Measurements from ENCODE around the gene ZDHHC14.

The ZDHHC14 gene

GRCh38 chr6:157661652-157662051 is 280.7 kb downstream of the ZDHHC14 start:
- no peaks in the 10 kb centered on the region for H3K27me3 Mint-ChIP-seq
- ATAC-seq, result no peak
- peaks cover 63% of the 10 kb centered on the region for H3K36me3 Mint-ChIP-seq
- H3K9me3 Mint-ChIP-seq, result peaks cover 5% of the 10 kb centered on the region
- H3K4me3 Mint-ChIP-seq, result no peak overlapping the region
- no peaks in the 10 kb centered on the region for H3K4me1 Mint-ChIP-seq
- no peak overlapping the region for H3K27ac Mint-ChIP-seq

- ATAC-seq, result no peak
- Mint-ChIP-seq H3K4me1 (peaks cover 11% of the 10 kb centered on the region), H3K4me3 (no peak overlapping the region), H3K9me3 (peaks cover 5% of the 10 kb centered on the region), H3K36me3 (peaks cover 59% of the 10 kb centered on the region), H3K27me3 (no peaks in the 10 kb centered on the region), H3K27ac (no peak overlapping the region)
These were observed 282.3 kb downstream of the ZDHHC14 start for GRCh38 chr6:157663261-157663660.

GRCh38 chr6:157665180-157665579 is 284.2 kb downstream of the ZDHHC14 start:
- Mint-ChIP-seq H3K9me3 (peaks cover 5% of the 10 kb centered on the region), H3K4me1 (peaks cover 11% of the 10 kb centered on the region), H3K27me3 (no peaks in the 10 kb centered on the region), H3K36me3 (peaks cover 40% of the 10 kb centered on the region), H3K4me3 (no peak overlapping the region), H3K27ac (peak overlapping the region; percentile 7)
- ATAC-seq, result no peak

- Mint-ChIP-seq H3K27ac (peak overlapping the region; percentile 77), H3K36me3 (peaks cover 30% of the 10 kb centered on the region), H3K4me3 (no peak overlapping the region), H3K9me3 (peaks cover 5% of the 10 kb centered on the region), H3K27me3 (no peaks in the 10 kb centered on the region), H3K4me1 (peaks cover 11% of the 10 kb centered on the region)
- ATAC-seq, result no peak
These were observed 285.7 kb downstream of the ZDHHC14 start for GRCh38 chr6:157666729-157667128.

GRCh38 chr6:157667211-157668008 is 286.4 kb downstream of the ZDHHC14 start:
- H3K9me3 Mint-ChIP-seq, result peaks cover 5% of the 10 kb centered on the region
- H3K27ac Mint-ChIP-seq, result peak overlapping the region; percentile 77
- H3K27me3 Mint-ChIP-seq, result no peaks in the 10 kb centered on the region
- peak overlapping the region; percentile 65 for H3K4me3 Mint-ChIP-seq
- peak; percentile 70 for ATAC-seq
- peaks cover 28% of the 10 kb centered on the region for H3K36me3 Mint-ChIP-seq
- H3K4me1 Mint-ChIP-seq, result peaks cover 11% of the 10 kb centered on the region

- peaks cover 5% of the 10 kb centered on the region for H3K9me3 Mint-ChIP-seq
- H3K4me1 Mint-ChIP-seq, result peaks cover 11% of the 10 kb centered on the region
- H3K36me3 Mint-ChIP-seq, result peaks cover 28% of the 10 kb centered on the region
- peak overlapping the region; percentile 77 for H3K27ac Mint-ChIP-seq
- H3K27me3 Mint-ChIP-seq, result no peaks in the 10 kb centered on the region
- no peak overlapping the region for H3K4me3 Mint-ChIP-seq
- no peak for ATAC-seq
These were observed 287.0 kb downstream of the ZDHHC14 start for GRCh38 chr6:157668009-157668401.

GRCh38 chr6:157668713-157669112 is 287.7 kb downstream of the ZDHHC14 start:
- H3K36me3 Mint-ChIP-seq, result peaks cover 29% of the 10 kb centered on the region
- no peak for ATAC-seq
- peaks cover 4% of the 10 kb centered on the region for H3K9me3 Mint-ChIP-seq
- H3K4me3 Mint-ChIP-seq, result no peak overlapping the region
- H3K4me1 Mint-ChIP-seq, result peaks cover 11% of the 10 kb centered on the region
- H3K27me3 Mint-ChIP-seq, result no peaks in the 10 kb centered on the region
- H3K27ac Mint-ChIP-seq, result no peak overlapping the region

GRCh38 chr6:157669323-157669722 is 288.3 kb downstream of the ZDHHC14 start:
- ATAC-seq, result no peak
- no peaks in the 10 kb centered on the region for H3K27me3 Mint-ChIP-seq
- H3K36me3 Mint-ChIP-seq, result peaks cover 24% of the 10 kb centered on the region
- H3K4me1 Mint-ChIP-seq, result peaks cover 11% of the 10 kb centered on the region
- H3K4me3 Mint-ChIP-seq, result no peak overlapping the region
- no peak overlapping the region for H3K27ac Mint-ChIP-seq
- H3K9me3 Mint-ChIP-seq, result no peaks in the 10 kb centered on the region

GRCh38 chr6:157669747-157670216 is 288.8 kb downstream of the ZDHHC14 start:
- ATAC-seq, result no peak
- H3K27me3 Mint-ChIP-seq, result no peaks in the 10 kb centered on the region
- H3K36me3 Mint-ChIP-seq, result peaks cover 22% of the 10 kb centered on the region
- H3K4me3 Mint-ChIP-seq, result no peak overlapping the region
- peaks cover 11% of the 10 kb centered on the region for H3K4me1 Mint-ChIP-seq
- no peak overlapping the region for H3K27ac Mint-ChIP-seq
- H3K9me3 Mint-ChIP-seq, result no peaks in the 10 kb centered on the region

GRCh38 chr6:157670466-157671186 is 289.6 kb downstream of the ZDHHC14 start:
- H3K4me1 Mint-ChIP-seq, result peaks cover 11% of the 10 kb centered on the region
- no peak overlapping the region for H3K4me3 Mint-ChIP-seq
- no peak overlapping the region for H3K27ac Mint-ChIP-seq
- no peak for ATAC-seq
- no peaks in the 10 kb centered on the region for H3K9me3 Mint-ChIP-seq
- H3K27me3 Mint-ChIP-seq, result no peaks in the 10 kb centered on the region
- H3K36me3 Mint-ChIP-seq, result peaks cover 24% of the 10 kb centered on the region

GRCh38 chr6:157672726-157673412 is 291.9 kb downstream of the ZDHHC14 start:
- Mint-ChIP-seq H3K27me3 (no peaks in the 10 kb centered on the region), H3K4me1 (peaks cover 1% of the 10 kb centered on the region), H3K4me3 (no peak overlapping the region), H3K36me3 (peaks cover 18% of the 10 kb centered on the region), H3K27ac (no peak overlapping the region), H3K9me3 (no peaks in the 10 kb centered on the region)
- ATAC-seq, result no peak

- Mint-ChIP-seq H3K27me3 (no peaks in the 10 kb centered on the region), H3K27ac (no peak overlapping the region), H3K4me1 (no peaks in the 10 kb centered on the region), H3K9me3 (no peaks in the 10 kb centered on the region), H3K4me3 (no peak overlapping the region), H3K36me3 (peaks cover 18% of the 10 kb centered on the region)
- ATAC-seq, result no peak
These were observed 292.6 kb downstream of the ZDHHC14 start for GRCh38 chr6:157673596-157673995.

GRCh38 chr6:157674061-157674460 is 293.1 kb downstream of the ZDHHC14 start:
- no peak overlapping the region for H3K4me3 Mint-ChIP-seq
- H3K27ac Mint-ChIP-seq, result no peak overlapping the region

GRCh38 chr6:157675831-157676230 is 294.8 kb downstream of the ZDHHC14 start:
- H3K27me3 Mint-ChIP-seq, result no peaks in the 10 kb centered on the region
- no peaks in the 10 kb centered on the region for H3K9me3 Mint-ChIP-seq
- H3K4me1 Mint-ChIP-seq, result no peaks in the 10 kb centered on the region
- H3K27ac Mint-ChIP-seq, result no peak overlapping the region
- peaks cover 18% of the 10 kb centered on the region for H3K36me3 Mint-ChIP-seq
- H3K4me3 Mint-ChIP-seq, result no peak overlapping the region
- no peak for ATAC-seq

More at GRCh38 chr6:157674061-157674460, 293.1 kb downstream of the ZDHHC14 start:
- no peak for ATAC-seq
- Mint-ChIP-seq H3K27me3 (no peaks in the 10 kb centered on the region), H3K4me1 (no peaks in the 10 kb centered on the region), H3K9me3 (no peaks in the 10 kb centered on the region), H3K36me3 (peaks cover 18% of the 10 kb centered on the region)

- Mint-ChIP-seq H3K27me3 (no peaks in the 10 kb centered on the region), H3K4me3 (no peak overlapping the region), H3K4me1 (no peaks in the 10 kb centered on the region), H3K9me3 (no peaks in the 10 kb centered on the region), H3K27ac (no peak overlapping the region), H3K36me3 (peaks cover 17% of the 10 kb centered on the region)
- no peak for ATAC-seq
These were observed 295.3 kb downstream of the ZDHHC14 start for GRCh38 chr6:157676241-157676640.

Data from stimulated activated memory B cell treated with anti-CD40 and anti-IgM and Interleukin-4, amounts not matched to agents 10 μg/mL and 1 μg/mL and 100 μg/mL, for 72 hours (primary cell).